ENCODE data around the gene CABLES2.

CABLES2 gene

GRCh38 chr20:62344092-62344491 is 63.0 kb downstream of the CABLES2 start:
- DNase-seq = no peak

GRCh38 chr20:62342910-62343309 is 64.2 kb downstream of the CABLES2 start:
- DNase-seq = peak; percentile 38

- no peak for DNase-seq
These were observed 67.4 kb downstream of the CABLES2 start for GRCh38 chr20:62339647-62340062.

All from NCI-H1436 (cell line).